Cardiac muscle cell (in vitro differentiated cells and primary cell): ENCODE data around the gene TASP1. TPM values are rescaled to one million over a fixed set of nuclear protein-coding genes. Genes with fewer than 3 reads are reported as not detected.

Experiments
- DNase-seq, 2 donors: peaks; one replicate each; pipeline versions ENCODE4 v3.0.0 to v3.0.0-alpha.2; 2010 to 2017; ENCODE audit warnings: low read depth in 1 of 2, low spot score in 1 of 2
- H3K27ac ChIP-seq: fragments of 200-600 bp; sonication (generic); 2 replicates; pipeline ENCODE4 v1.5.1; 2016
- H3K27me3 ChIP-seq: fragments of 200-600 bp; sonication (generic); 2 replicates; pipeline ENCODE4 v1.6.0; 2016; ENCODE audit warnings: control low read depth
- H3K36me3 ChIP-seq: fragments of 200-600 bp; sonication (generic); 2 replicates; pipeline ENCODE4 v1.5.1; 2016; ENCODE audit warnings: control low read depth
- H3K4me1 ChIP-seq: fragments of 200-600 bp; sonication (generic); 2 replicates; pipeline ENCODE4 v1.8.1; 2017; ENCODE audit warnings: low read depth, mild to moderate bottlenecking, mixed run types
- H3K4me3 ChIP-seq: fragments of 200-600 bp; sonication (generic); 2 replicates; pipeline ENCODE4 v1.5.1; 2016; ENCODE audit warnings: mild to moderate bottlenecking
- H3K9me3 ChIP-seq: fragments of 200-600 bp; sonication (generic); 2 replicates; pipeline ENCODE4 v1.5.1; 2017; ENCODE audit warnings: low read depth, mild to moderate bottlenecking, control low read depth
- polyA plus RNA-seq: library from polyadenylated mRNA; unstranded; fragments of >200 nt; fragmentation: Nextera tagmentation; extraction: Ambion mirVana; gene quantifications from 2 replicates; pipeline ENCODE4 v1.2.1, GENCODE V29; 2016
- total RNA-seq: library from RNA; depleted of rRNA; stranded (reverse); fragments of >200 nt; gene quantifications from 2 replicates; pipeline ENCODE4 v1.2.3, GENCODE V29; 2016
- TF ChIP-seq, protein P1 (sequence below): IDR thresholded peaks from 2 replicates; pipeline ENCODE4 v1.5.1; 2012; ENCODE audit warnings: low read depth, mild to moderate bottlenecking, low read length

Gene TASP1
- total and polyA plus RNA-seq, 2 experiments from 2014 or later: 9.3 to 12.6 TPM

DNA sequence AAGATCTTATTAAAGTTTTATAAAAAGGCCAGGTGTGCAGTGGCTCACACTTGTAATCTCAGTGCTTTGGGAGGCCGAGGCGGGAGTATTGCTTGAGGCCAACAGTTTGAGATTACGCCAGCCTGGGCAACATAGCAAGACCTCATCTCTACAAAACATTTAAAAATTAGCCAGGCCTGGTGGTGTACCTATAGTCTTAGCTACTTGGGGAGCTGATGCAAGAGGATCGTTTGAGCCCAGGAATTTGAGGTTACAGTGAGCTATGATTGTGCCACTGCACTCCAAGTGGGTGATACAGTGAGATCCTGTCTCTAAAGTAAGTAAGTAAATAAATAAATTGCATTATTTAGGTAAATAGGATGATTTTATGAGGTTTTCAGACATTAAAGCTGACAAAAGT is 234.4 kb downstream of the TASP1 start:
- no peak for DNase-seq
- Histone ChIP-seq H3K4me1 (peaks cover 11% of the 10 kb centered on the region), H3K9me3 (no peaks in the 10 kb centered on the region), H3K27ac (no peak overlapping the region), H3K36me3 (no peaks in the 10 kb centered on the region), H3K4me3 (no peak overlapping the region), H3K27me3 (no peaks in the 10 kb centered on the region)
- TF ChIP-seq, protein P1, sequence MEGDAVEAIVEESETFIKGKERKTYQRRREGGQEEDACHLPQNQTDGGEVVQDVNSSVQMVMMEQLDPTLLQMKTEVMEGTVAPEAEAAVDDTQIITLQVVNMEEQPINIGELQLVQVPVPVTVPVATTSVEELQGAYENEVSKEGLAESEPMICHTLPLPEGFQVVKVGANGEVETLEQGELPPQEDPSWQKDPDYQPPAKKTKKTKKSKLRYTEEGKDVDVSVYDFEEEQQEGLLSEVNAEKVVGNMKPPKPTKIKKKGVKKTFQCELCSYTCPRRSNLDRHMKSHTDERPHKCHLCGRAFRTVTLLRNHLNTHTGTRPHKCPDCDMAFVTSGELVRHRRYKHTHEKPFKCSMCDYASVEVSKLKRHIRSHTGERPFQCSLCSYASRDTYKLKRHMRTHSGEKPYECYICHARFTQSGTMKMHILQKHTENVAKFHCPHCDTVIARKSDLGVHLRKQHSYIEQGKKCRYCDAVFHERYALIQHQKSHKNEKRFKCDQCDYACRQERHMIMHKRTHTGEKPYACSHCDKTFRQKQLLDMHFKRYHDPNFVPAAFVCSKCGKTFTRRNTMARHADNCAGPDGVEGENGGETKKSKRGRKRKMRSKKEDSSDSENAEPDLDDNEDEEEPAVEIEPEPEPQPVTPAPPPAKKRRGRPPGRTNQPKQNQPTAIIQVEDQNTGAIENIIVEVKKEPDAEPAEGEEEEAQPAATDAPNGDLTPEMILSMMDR: no peak

DNA sequence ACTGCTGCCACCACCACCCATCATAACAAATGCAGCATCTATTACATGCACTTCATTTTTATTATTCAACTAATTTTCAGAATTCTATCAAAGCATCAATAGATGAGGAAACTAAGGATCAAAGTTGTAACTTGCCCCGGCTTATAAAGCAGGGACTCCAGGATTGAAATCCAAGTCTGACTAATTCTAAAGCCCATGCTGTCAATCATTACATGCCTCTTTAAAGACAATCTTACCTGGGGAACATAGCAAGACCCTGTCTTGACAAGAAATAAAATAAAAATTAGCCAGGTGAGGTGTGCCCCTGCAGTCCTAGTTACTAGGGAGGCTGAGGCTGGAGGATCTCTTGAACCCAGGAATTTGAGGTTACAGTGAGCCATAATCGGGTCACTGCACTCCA is 235.3 kb downstream of the TASP1 start:
- no peak overlapping the region for H3K4me3 ChIP-seq

DNA sequence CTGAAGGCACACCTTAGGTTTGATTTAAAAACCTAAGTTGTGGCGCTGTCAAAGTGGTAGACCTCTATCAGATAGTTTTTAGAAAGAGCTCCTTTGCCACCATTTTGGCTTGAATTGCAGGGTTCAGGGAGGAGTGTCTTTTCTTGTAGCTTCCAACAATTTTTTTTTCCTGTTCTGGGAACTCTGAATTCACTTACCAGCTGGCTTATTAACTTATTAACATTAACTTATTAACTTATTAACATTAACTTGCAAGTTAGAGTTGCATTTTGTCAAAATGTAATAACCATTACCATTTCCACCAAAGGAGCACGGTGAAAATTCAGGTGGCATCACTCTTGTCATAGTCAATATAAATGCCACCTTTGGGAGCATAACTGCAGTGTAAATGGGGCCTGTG is 235.7 kb downstream of the TASP1 start:
- H3K27me3 ChIP-seq: no peaks in the 10 kb centered on the region
- TF ChIP-seq, protein P1: no peak
- H3K27ac ChIP-seq: no peak overlapping the region
- no peaks in the 10 kb centered on the region for H3K36me3 ChIP-seq
- DNase-seq: no peak
- H3K4me3 ChIP-seq: no peak overlapping the region
- H3K4me1 ChIP-seq: peaks cover 15% of the 10 kb centered on the region
- H3K9me3 ChIP-seq: no peaks in the 10 kb centered on the region

More for the DNA sequence above, 235.3 kb downstream of the TASP1 start:
- DNase-seq: no peak
- TF ChIP-seq, protein P1: no peak
- Histone ChIP-seq H3K36me3 (no peaks in the 10 kb centered on the region), H3K27ac (no peak overlapping the region), H3K9me3 (no peaks in the 10 kb centered on the region), H3K4me1 (peaks cover 11% of the 10 kb centered on the region), H3K27me3 (no peaks in the 10 kb centered on the region)

DNA sequence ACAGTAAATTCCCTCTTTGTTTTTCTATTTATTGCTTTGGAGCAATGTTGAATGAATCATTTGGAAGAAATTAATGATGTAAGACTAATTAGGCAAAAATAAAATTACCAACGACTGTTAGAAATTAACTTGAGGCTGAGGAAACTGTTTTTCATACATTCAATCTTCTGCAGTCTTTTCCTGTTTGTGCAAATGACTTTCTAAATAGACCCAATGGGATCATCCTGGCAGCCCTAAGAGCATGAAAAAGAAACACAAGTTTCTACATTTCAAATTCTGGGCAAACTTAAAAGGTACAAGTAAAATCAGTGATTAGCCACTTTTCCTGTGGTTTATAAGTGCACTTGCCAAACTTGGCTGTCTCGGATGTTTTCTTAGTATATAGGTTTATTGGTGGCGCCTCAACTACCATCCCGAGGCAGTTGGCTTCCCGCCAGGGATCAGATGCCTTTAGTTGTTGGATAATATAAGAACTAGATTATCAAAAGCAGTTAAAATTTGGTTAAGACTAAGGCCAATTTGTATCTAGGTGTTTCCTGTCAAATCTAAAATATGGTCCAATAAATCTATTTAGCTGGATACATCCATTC is 236.5 kb downstream of the TASP1 start:
- no peaks in the 10 kb centered on the region for H3K9me3 ChIP-seq
- TF ChIP-seq, protein P1: no peak
- DNase-seq: no peak
- no peaks in the 10 kb centered on the region for H3K27me3 ChIP-seq
- H3K36me3 ChIP-seq: no peaks in the 10 kb centered on the region
- H3K4me3 ChIP-seq: no peak overlapping the region
- H3K27ac ChIP-seq: no peak overlapping the region
- peaks cover 22% of the 10 kb centered on the region for H3K4me1 ChIP-seq

DNA sequence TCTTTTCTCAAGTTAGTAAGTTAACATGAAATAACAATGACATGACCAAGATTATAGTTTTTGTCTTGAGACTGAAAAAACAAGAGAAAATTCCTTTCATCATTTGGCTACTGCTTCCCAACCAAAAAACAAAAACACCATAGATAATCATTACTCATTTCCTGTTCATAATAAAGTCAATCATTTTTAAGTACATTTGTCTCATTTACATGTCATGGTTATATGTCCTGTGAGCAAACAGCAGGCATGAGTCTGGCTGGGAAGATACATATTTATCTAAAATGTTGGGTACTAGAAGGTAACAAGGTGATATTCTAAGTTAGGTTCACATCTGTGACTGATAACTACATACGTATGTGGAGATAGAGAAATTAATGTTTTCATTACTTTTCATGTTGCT is 237.1 kb downstream of the TASP1 start:
- no peak overlapping the region for H3K27ac ChIP-seq
- no peaks in the 10 kb centered on the region for H3K27me3 ChIP-seq
- H3K36me3 ChIP-seq: no peaks in the 10 kb centered on the region
- TF ChIP-seq, protein P1: no peak
- no peaks in the 10 kb centered on the region for H3K9me3 ChIP-seq
- DNase-seq: no peak
- H3K4me1 ChIP-seq: peaks cover 29% of the 10 kb centered on the region
- no peak overlapping the region for H3K4me3 ChIP-seq
